WTC11 (cell line): ENCODE results near the gene TMEM30A.

Experiments used
- CTCF ChIP-seq: fragments of 200-600 bp; IDR thresholded peaks from 2 replicates; pipeline ENCODE4 v1.8.0; 2022; ENCODE audit warnings: antibody characterized with exemption
- E2F4 ChIP-seq: sonication (generic); formaldehyde crosslinking; IDR thresholded peaks from 2 replicates; pipeline ENCODE4 v1.8.1; 2022; ENCODE audit warnings: low read depth, mild to moderate bottlenecking, moderate library complexity, missing genetic modification reagents, borderline replicate concordance
- FOXP1 ChIP-seq: sonication (generic); formaldehyde crosslinking; IDR thresholded peaks from 2 replicates; pipeline ENCODE4 v1.8.0; 2022; ENCODE audit warnings: missing genetic modification reagents, mild to moderate bottlenecking, moderate library complexity, borderline replicate concordance
- PRDM15 ChIP-seq: sonication (generic); formaldehyde crosslinking; IDR thresholded peaks from 2 replicates; pipeline ENCODE4 v1.8.0; 2022; ENCODE audit warnings: missing genetic modification reagents

GRCh38 chr6:75220357-75220756 lies 64.2 kb downstream of the TMEM30A start:
- no peak for TF ChIP-seq FOXP1 (CRISPR knock-in tag)
- TF ChIP-seq CTCF: no peak
- no peak for TF ChIP-seq E2F4
- no peak for TF ChIP-seq PRDM15 (CRISPR knock-in tag)
